HG02970 (cell line): ENCODE results near the gene MAPRE2.
"Not testable (repeated sequence)": the region's sequence is repeated elsewhere in the genome, so short reads cannot be mapped to it uniquely, and the experiment has no call there.

Experiments
- ATAC-seq: cut with Tn5 transposase; IDR thresholded peaks from one replicate; pipeline ENCODE4 v1.9.1; 2021; ENCODE audit warnings: mild to moderate bottlenecking, moderate library complexity, moderate number of reproducible peaks; ENCODE audit not compliant: unreplicated experiment, low FRiP score

The MAPRE2 gene

GRCh38 chr18:35138773-35139172, 97.6 kb downstream of the MAPRE2 start:
- ATAC-seq, result no peak

GRCh38 chr18:35139517-35139916, 98.3 kb downstream of the MAPRE2 start:
- no peak for ATAC-seq

GRCh38 chr18:35141077-35141476, 99.9 kb downstream of the MAPRE2 start:
- no peak for ATAC-seq

GRCh38 chr18:35141567-35142274, 100.5 kb downstream of the MAPRE2 start:
- no peak for ATAC-seq

- ATAC-seq, result no peak
Observed at GRCh38 chr18:35142275-35142615, 101.0 kb downstream of the MAPRE2 start.

GRCh38 chr18:35143622-35144596, 102.7 kb downstream of the MAPRE2 start:
- no peak for ATAC-seq

GRCh38 chr18:35144698-35145097, 103.5 kb downstream of the MAPRE2 start:
- ATAC-seq, result no peak

GRCh38 chr18:35150195-35150594, 109.0 kb downstream of the MAPRE2 start:
- not testable (repeated sequence) for ATAC-seq

GRCh38 chr18:35153609-35154272, 112.5 kb downstream of the MAPRE2 start:
- no peak for ATAC-seq

GRCh38 chr18:35155398-35156117, 114.3 kb downstream of the MAPRE2 start:
- ATAC-seq, result no peak

GRCh38 chr18:35157181-35157580, 116.0 kb downstream of the MAPRE2 start:
- no peak for ATAC-seq

- ATAC-seq, result no peak
Observed at GRCh38 chr18:35158728-35159450, 117.7 kb downstream of the MAPRE2 start.

- ATAC-seq, result no peak
Observed at GRCh38 chr18:35159782-35160181, 118.6 kb downstream of the MAPRE2 start.

GRCh38 chr18:35161485-35161884, 120.3 kb downstream of the MAPRE2 start:
- no peak for ATAC-seq

- no peak for ATAC-seq
Observed at GRCh38 chr18:35161934-35162333, 120.7 kb downstream of the MAPRE2 start.

GRCh38 chr18:35163014-35163539, 121.9 kb downstream of the MAPRE2 start:
- no peak for ATAC-seq

- ATAC-seq, result no peak
Observed at GRCh38 chr18:35163721-35164120, 122.5 kb downstream of the MAPRE2 start.

- ATAC-seq, result no peak
Observed at GRCh38 chr18:35164133-35164532, 122.9 kb downstream of the MAPRE2 start.

- no peak for ATAC-seq
Observed at GRCh38 chr18:35167332-35167731, 126.1 kb downstream of the MAPRE2 start.

- ATAC-seq, result no peak
Observed at GRCh38 chr18:35167857-35168256, 126.6 kb downstream of the MAPRE2 start.
